HG03064 (cell line): ENCODE measurements around the gene VPS52.

Source experiments
- ATAC-seq: cut with Tn5 transposase; IDR thresholded peaks from one replicate; pipeline ENCODE4 v1.9.1; 2021; ENCODE audit warnings: low read depth; ENCODE audit not compliant: unreplicated experiment

Gene VPS52

GRCh38 chr6:33215271-33216116 lies 56.2 kb downstream of the VPS52 start:
- no peak for ATAC-seq

GRCh38 chr6:33213989-33214335 lies 57.7 kb downstream of the VPS52 start:
- no peak for ATAC-seq

GRCh38 chr6:33213166-33213988 lies 58.3 kb downstream of the VPS52 start:
- ATAC-seq = no peak

DNA sequence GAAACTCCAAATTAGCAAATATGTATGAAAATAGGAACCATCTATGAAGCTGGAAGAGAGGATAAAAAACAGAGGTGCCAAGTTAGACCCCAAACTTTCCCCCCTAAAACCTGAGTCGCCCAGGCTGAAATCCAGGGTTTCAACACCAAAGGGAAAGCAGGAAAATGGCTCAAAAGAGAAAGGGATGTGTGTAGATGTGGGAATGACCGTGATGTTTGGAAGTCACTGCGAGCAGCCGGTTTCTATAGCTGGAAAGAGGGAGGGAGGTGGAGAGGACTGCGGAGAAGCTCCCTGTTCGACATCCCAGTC lies 58.9 kb downstream of the VPS52 start:
- no peak for ATAC-seq

GRCh38 chr6:33211666-33212422 lies 59.8 kb downstream of the VPS52 start:
- no peak for ATAC-seq

DNA sequence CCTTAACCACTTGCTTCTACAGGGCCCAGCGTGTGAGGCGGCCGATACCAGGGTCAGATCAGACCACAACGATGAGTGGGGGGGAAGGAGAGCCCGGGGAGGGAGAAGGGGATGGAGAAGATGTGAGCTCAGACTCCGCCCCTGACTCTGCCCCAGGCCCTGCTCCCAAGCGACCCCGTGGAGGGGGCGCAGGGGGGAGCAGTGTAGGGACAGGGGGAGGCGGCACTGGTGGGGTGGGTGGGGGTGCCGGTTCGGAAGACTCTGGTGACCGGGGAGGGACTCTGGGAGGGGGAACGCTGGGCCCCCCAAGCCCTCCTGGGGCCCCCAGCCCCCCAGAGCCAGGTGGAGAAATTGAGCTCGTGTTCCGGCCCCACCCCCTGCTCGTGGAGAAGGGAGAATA lies 60.5 kb downstream of the VPS52 start:
- ATAC-seq = no peak

GRCh38 chr6:33209856-33210255 lies 61.8 kb downstream of the VPS52 start:
- ATAC-seq = no peak

- no peak for ATAC-seq
Measured at GRCh38 chr6:33208091-33208967, 63.3 kb downstream of the VPS52 start, which contains the start of gene RING1. Gene RING1 (plus strand): TSS chr6:33208500. CDS start chr6:33208823, 323 bp downstream.

DNA sequence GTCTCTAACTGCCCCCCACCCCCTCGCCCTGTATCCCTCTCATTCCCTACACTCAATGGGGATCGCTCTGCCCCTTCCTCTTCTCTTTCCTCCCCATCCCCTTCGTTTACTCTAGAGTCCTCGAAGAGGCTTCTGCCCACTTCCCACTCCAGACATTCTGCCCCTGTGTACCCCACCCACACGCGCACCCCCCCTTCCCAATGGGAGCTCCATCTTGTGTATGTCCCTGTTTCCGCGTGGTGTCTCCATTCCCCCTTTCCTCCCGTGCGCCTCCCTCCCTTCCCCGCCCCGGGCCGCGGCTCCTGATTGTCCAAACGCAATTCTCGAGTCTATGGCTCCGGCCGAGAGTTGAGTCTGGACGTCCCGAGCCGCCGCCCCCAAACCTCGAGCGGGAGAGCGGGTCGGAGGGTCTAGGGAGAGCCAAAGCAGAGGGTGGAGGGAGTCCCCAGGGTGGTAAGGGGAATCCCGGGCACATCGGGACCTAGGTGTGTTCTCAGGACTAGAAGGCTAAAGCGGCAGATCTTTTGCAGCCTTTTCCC lies 64.1 kb downstream of the VPS52 start:
- no peak for ATAC-seq

GRCh38 chr6:33206864-33207551 lies 64.7 kb downstream of the VPS52 start:
- no peak for ATAC-seq

GRCh38 chr6:33206027-33206863 lies 65.4 kb downstream of the VPS52 start:
- ATAC-seq = no peak

- ATAC-seq = no peak
Measured at GRCh38 chr6:33205191-33206026, 66.3 kb downstream of the VPS52 start.

GRCh38 chr6:33204415-33205190 lies 67.1 kb downstream of the VPS52 start, which contains the start of gene HSD17B8:
Gene HSD17B8 (plus strand): TSS chr6:33204655. CDS start chr6:33204669, 14 bp downstream.
- ATAC-seq = no peak

- ATAC-seq = no peak
Measured at GRCh38 chr6:33204165-33204414, 67.6 kb downstream of the VPS52 start.

GRCh38 chr6:33203443-33204164 lies 68.1 kb downstream of the VPS52 start:
- ATAC-seq = no peak

DNA sequence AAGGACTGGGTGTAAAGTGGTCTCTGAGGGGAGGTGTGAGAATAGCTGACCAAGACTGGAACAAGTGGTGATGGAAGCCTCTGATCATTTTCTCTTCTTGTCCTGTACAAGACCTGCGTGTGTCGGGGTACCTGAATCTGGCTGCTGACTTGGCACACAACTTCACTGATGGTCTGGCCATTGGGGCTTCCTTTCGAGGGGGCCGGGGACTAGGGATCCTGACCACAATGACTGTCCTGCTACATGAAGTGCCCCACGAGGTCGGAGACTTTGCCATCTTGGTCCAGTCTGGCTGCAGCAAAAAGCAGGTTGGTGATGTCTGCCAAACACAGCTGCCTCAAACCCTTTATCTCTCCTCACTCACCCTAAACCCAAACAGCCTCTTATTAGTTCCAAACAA lies 68.9 kb downstream of the VPS52 start:
- no peak for ATAC-seq
